NCI-H446 (cell line): ENCODE measurements around the gene OR5AR1.
"Not testable (repeated sequence)": the region's sequence is repeated elsewhere in the genome, so short reads cannot be mapped to it uniquely, and the experiment has no call there.

Source experiments
- DNase-seq, 2 experiments: peaks; one replicate each; lab custom pipeline; 2025; lab: John Stamatoyannopoulos, UW

The OR5AR1 gene

DNA sequence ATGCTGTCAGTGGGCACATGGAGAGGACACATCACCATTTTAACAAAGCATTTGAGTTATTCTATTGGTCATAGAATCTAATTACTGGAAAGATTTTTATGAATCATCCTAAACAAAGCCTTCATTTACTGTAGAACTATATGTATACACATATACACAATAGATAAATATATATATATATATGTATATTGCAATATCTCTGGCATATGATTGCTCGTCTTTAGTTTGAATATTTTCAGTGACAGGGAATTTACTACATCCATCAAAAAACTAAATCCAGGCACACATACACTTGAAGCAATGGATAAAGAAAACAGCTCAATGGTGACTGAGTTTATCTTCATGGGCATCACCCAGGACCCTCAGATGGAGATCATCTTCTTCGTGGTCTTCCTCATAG is at the start of gene OR5AR1:
OR5AR1 (plus strand) TSS at position 301 of the 400 bp plus-strand sequence; CDS start at position 301, 0 bp downstream.
- DNase-seq: no peak

DNA sequence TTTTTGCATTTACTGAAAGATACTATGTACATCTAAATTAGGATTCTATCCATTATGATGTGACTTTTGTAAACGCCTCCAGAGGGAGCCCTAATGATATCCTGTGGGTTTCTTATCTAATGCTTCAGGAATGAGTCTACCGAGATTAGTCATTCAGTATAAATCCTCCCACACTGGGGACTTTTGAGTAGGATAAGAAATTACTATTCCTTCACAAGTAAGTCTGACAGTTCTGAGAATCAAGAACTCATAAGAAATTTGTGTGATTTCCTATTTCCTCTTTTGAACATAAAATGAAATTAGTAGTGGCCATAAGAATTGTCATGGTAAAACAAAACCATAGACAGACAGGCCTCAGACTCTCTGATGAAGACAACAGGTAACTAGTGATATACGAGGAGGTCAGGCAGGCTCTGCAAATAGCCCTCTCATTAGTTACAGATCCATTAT is 38.8 kb upstream of the OR5AR1 start:
- peak; percentile 28 to 49 for DNase-seq

DNA sequence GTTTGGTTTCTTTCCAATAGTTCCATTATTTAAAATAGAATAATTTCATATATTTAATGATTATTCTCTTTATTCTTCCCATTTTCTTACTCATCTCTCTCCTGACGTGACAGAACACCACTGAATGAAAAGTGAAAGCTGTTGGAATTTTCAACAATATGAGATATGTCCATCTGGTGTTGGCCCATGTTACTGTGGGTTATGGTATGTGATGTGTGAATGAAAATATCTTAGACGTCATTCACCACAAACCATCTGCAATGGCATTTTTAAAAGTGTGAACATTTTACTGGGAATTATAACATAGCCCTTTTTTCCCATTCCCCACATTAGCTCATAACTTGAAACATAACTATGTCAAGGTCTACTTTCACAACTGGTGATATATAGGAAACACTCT is 37.5 kb upstream of the OR5AR1 start:
- no peak for DNase-seq

DNA sequence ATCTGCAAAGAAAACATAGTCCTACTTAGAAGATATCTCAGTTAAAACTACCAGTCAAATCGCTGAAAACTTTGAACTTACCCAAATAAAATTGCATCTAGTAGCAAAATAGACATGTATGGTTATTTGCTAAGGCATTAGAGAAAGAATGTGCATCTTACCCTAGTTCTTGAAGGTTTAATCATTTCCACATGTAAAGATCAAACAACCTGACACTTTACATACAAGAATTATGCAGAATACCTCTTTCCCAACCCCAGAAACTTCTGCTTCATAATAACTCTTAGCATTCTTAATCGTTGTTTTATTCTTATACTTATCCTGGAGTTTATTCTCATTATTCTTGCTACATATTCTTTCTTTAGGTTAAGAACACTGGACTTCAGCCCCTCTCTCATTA is 31.2 kb upstream of the OR5AR1 start:
- DNase-seq: no peak

GRCh38 chr11:56636861-56637260 is 26.6 kb upstream of the OR5AR1 start:
- DNase-seq: no peak

GRCh38 chr11:56637500-56637899 is 26.0 kb upstream of the OR5AR1 start:
- DNase-seq: no peak

DNA sequence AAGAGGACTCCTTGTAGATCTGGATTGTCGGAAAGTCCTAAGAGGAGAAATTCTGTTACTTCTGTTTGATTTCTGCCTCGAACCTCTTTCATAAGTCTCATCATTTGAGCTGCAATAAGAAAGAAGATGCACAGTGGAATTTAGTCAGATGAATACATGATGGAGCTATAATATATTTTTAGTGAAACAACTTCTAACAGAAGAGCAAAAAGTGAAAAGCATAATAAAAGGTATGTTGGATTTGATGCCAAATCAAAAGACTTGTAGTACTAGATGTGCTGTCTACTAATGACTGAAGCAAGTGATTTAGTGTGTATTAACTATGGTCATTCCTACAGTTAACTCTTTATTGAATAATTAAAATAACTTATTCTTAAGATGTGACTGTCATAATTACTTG is 21.1 kb upstream of the OR5AR1 start, which contains the start of gene OR5AP2:
OR5AP2 (minus strand) TSS at position 101 of the 400 bp plus-strand sequence; CDS start at position 101, 0 bp downstream.
- no peak for DNase-seq

DNA sequence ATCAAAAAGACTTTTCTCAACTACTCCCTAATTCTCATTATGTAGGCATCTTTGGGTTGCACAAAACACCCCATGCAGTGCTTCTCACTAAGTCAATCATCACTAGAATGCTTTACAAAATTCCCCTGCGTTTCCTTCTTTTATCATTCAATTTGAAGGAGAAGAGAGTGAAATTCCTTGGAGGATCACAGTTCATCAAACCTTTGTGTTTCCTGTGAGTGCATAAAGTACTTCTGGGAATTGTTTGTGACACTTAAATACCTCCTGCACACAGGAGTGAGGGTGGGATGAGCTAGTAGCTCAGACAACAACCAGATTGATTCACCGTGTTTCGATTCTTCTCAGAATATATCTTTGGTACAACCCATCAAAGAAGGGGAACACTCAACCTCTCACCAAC is 3.7 kb upstream of the OR5AR1 start:
- no peak for DNase-seq

DNA sequence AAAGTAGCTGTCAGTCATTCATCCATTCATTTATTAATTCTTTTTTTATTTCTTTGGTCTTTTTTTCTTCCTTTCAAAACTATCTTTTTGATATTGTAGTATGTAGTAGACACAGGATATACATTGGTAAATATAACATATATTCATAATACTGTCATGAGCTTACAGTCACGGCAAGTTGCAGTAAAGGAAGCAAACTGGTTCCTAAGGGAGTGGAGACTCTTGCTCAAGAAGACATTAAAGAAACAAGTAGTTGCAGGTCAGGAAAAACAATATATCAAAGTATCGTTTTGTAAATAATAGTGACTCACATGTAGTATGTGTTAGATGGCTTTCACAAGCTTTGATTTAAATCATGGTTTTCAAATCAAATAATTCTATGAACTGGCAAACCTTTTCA is 7.5 kb downstream of the OR5AR1 start:
- DNase-seq: no peak

GRCh38 chr11:56688554-56689100 is 25.1 kb downstream of the OR5AR1 start:
- DNase-seq: no peak

DNA sequence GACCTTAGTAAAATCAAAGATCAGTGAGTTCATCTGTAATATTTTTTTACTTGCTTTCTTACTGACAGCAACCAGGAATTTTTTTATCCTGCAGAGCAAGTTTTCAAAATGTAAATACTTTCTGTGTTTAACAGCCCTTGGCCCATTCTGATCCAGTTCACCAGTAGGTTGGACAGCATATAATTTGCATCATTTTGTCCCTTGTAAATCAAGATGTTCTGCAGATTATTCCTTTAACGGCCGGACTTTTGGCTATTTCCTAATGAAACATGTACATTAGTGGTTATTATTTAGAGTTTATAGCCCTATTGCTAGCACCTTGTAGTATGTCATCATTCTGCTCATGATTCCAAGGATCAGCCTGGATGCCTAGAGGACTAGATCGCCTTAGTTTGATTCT is 27.7 kb downstream of the OR5AR1 start:
- not testable (repeated sequence) for DNase-seq

DNA sequence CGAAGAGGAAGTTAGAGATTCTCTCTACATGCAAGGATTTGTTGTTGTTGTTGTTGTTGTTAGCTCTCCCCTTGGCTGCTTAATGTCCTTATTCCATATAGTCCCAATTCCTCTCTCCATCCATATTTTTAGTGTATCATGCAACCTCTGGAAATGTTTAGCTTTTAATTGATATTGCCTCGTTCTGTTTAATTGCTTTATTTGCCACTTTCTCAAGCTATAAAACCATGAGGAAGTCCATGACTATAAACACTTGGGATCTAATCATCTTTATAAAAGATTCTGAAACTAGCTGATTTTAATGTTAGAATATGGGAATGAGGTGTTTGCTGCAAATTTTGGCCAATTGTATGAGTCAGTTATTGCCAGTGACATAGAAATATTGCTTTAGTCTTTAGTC is 29.9 kb downstream of the OR5AR1 start:
- no peak for DNase-seq

- DNase-seq: no peak
These were observed 35.3 kb downstream of the OR5AR1 start, which contains the start of gene OR9G1 for GRCh38 chr11:56698795-56699194. Gene OR9G1, plus strand, starts transcription at chr11:56699095. Its CDS starts 1,293 bp downstream, at chr11:56700388.

DNA sequence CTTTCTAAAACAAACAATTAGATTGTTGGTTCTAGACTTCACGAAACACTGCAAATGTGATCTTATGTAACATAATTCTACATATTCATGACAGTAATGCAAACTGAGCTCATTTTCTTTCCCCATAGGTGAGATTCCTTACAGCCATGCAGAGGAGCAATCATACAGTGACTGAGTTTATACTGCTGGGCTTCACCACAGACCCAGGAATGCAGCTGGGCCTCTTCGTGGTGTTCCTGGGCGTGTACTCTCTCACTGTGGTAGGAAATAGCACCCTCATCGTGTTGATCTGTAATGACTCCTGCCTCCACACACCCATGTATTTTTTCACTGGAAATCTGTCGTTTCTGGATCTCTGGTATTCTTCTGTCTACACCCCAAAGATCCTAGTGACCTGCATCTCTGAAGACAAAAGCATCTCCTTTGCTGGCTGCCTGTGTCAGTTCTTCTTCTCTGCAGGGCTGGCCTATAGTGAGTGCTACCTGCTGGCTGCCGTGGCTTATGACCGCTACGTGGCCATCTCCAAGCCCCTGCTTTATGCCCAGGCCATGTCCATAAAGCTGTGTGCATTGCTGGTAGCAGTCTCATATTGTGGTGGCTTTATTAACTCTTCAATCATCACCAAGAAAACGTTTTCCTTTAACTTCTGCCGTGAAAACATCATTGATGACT is 36.9 kb downstream of the OR5AR1 start:
- no peak for DNase-seq

GRCh38 chr11:56700914-56701485 is 37.5 kb downstream of the OR5AR1 start:
- no peak for DNase-seq

DNA sequence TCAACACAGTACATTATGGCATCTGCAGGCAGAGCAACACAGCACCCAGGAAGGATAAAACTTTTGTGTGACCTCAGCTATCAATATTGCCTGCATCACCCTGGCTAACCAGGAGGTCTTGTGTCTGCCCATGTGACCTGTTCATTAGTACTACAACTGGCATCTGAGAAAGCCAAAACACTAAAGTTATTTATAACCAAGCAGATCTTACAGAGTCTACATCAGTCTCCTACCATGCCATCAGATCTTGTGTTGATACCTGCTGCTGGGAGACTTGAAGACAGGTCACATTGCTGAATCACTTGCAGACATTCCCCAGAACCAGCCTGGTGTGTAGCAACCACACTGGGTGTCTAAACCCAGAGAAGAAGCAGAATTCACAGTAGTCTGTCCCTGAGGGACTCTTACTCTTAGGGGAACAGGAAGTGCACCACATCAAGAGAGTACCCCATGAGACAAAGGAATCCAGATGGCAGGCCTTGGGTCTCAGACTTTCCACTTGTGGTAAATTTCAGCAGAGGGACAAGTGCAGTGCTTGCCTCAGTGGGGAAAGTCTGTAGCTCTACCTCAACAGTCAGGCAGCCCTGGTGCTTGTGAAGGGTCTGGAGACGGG is 42.4 kb downstream of the OR5AR1 start:
- DNase-seq: no peak

DNA sequence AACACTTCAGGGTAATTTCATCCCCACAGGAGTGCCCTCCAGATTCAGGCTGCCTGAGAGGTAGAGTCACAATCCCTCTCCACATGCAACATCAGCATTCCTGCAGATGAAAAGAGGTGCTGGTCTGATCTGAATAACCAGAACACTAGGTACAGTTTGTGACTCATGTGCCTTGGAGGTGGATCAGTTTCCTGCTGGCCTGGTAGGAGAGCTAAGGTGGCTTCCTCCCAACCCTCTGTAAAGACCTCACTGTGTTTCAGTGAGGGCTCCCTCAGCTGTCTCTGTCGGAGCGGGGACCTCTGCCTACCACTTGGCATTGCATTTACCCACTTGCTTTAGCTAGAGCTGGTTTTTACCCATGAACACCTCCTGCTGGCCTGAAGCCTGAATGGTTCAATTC is 43.0 kb downstream of the OR5AR1 start:
- DNase-seq: no peak

- DNase-seq: no peak
These were observed 50.7 kb downstream of the OR5AR1 start for GRCh38 chr11:56714206-56714605.
